ENCODE data around the gene IKZF3.

DNA sequence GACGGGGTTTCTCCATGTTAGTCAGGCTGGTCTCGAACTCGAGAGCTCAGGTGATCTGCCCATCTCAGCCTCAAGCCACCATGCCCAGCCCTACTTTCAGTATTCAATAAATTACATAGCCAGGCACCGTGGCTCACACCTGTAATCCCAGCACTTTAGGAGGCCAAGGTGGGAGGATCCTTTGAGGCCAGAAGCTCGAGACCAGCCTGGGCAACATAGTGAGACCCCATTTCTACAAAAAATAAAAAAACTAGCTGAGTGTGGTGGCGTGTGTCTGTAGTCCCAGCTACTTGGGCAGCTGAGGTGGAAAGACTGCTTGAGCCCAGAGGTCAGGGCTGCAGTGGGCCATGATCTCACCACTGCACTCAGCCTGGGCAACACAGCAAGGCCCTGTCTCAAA, 142.0 kb downstream of the IKZF3 start:
- TF ChIP-seq, protein P1, sequence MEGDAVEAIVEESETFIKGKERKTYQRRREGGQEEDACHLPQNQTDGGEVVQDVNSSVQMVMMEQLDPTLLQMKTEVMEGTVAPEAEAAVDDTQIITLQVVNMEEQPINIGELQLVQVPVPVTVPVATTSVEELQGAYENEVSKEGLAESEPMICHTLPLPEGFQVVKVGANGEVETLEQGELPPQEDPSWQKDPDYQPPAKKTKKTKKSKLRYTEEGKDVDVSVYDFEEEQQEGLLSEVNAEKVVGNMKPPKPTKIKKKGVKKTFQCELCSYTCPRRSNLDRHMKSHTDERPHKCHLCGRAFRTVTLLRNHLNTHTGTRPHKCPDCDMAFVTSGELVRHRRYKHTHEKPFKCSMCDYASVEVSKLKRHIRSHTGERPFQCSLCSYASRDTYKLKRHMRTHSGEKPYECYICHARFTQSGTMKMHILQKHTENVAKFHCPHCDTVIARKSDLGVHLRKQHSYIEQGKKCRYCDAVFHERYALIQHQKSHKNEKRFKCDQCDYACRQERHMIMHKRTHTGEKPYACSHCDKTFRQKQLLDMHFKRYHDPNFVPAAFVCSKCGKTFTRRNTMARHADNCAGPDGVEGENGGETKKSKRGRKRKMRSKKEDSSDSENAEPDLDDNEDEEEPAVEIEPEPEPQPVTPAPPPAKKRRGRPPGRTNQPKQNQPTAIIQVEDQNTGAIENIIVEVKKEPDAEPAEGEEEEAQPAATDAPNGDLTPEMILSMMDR (IDR thresholded peaks at IDR 0.05; ENCODE audit: insufficient read depth, low read depth, low read length) = no peak
- no peak for TF ChIP-seq EZH2 (IDR thresholded peaks at IDR 0.05; ENCODE audit: insufficient read depth, low read length)
